Common myeloid progenitor, CD34-positive (primary cell): Measurements from ENCODE around the gene NELFB.
"Not testable (repeated sequence)": the region's sequence is repeated elsewhere in the genome, so short reads cannot be mapped to it uniquely, and the experiment has no call there.

Source experiments
- CTCF ChIA-PET: fragments of 350-600 bp; sonication (Branson Sonifier 250); formaldehyde crosslinking; loops from one replicate; lab custom pipeline; 2021; ENCODE audit warnings: antibody characterized with exemption; lab: Charles Lee
- POLR2A ChIA-PET: fragments of 350-600 bp; sonication (Branson Sonifier 250); formaldehyde crosslinking; loops from one replicate; lab custom pipeline; 2021; ENCODE audit warnings: antibody characterized with exemption; lab: Charles Lee
- DNase-seq, 3 donors: peaks; one replicate each; pipeline versions ENCODE4 v3.0.0 to v3.0.0-alpha.2; 2013
- H3K27ac ChIP-seq, 2 experiments: 1 replicate in 1 of 2; 2 replicates in 1 of 2; pipeline ENCODE4 v1.7.0; 2013; ENCODE audit warnings: inconsistent platforms in 2 of 2, low read length in 2 of 2, mild to moderate bottlenecking in 2 of 2, low read depth in 1 of 2, moderate library complexity in 1 of 2; ENCODE audit not compliant: severe bottlenecking in 2 of 2, insufficient read depth in 1 of 2, poor library complexity in 1 of 2
- H3K27me3 ChIP-seq, 5 experiments: replicated peaks in 2 of 5; 1 replicate in 3 of 5; 2 replicates in 2 of 5; pipeline versions ENCODE4 v1.6.1 to v1.7.0; 2013; ENCODE audit warnings: low read length in 4 of 5, mild to moderate bottlenecking in 2 of 5, moderate library complexity in 2 of 5, inconsistent platforms in 1 of 5; ENCODE audit not compliant: insufficient read depth in 5 of 5, control insufficient read depth in 4 of 5
- H3K36me3 ChIP-seq, 4 experiments: 1 replicate in 2 of 4; 2 replicates in 2 of 4; pipeline versions ENCODE4 v1.6.1 to v1.7.0; 2013; ENCODE audit warnings: low read length in 3 of 4, control low read depth in 1 of 4, mild to moderate bottlenecking in 1 of 4; ENCODE audit not compliant: control insufficient read depth in 4 of 4, insufficient read depth in 4 of 4
- H3K4me1 ChIP-seq, 4 experiments: 1 replicate in 3 of 4; 2 replicates in 1 of 4; pipeline versions ENCODE4 v1.6.1 to v1.7.1; 2013; ENCODE audit warnings: low read length in 3 of 4, mild to moderate bottlenecking in 3 of 4, control low read depth in 1 of 4, inconsistent platforms in 1 of 4, moderate library complexity in 1 of 4; ENCODE audit not compliant: control insufficient read depth in 4 of 4, insufficient read depth in 4 of 4; ENCODE audit errors: control extremely low read depth in 1 of 4
- H3K4me3 ChIP-seq, 7 experiments: 1 replicate in 4 of 7; 2 replicates in 3 of 7; pipeline versions ENCODE4 v1.5.1 to v1.7.0; 2013; ENCODE audit warnings: mild to moderate bottlenecking in 7 of 7, low read length in 6 of 7, moderate library complexity in 6 of 7, inconsistent platforms in 2 of 7, low read depth in 2 of 7, control low read depth in 1 of 7; ENCODE audit not compliant: insufficient read depth in 4 of 7, control insufficient read depth in 1 of 7; ENCODE audit errors: extremely low read depth in 1 of 7
- H3K9me3 ChIP-seq, 5 experiments: 1 replicate in 4 of 5; 2 replicates in 1 of 5; pipeline versions ENCODE4 v1.6.1 to v1.7.1; 2013; ENCODE audit warnings: low read length in 4 of 5, mild to moderate bottlenecking in 2 of 5, inconsistent platforms in 1 of 5, low read depth in 1 of 5, moderate library complexity in 1 of 5; ENCODE audit not compliant: control insufficient read depth in 4 of 5, insufficient read depth in 2 of 5; ENCODE audit errors: control extremely low read depth in 1 of 5
- WGBS: methylation state at CpG from one replicate; pipeline ENCODE4 v1.1.5; 2013; ENCODE audit not compliant: insufficient coverage; 5-methylcytosine and 5-hydroxymethylcytosine counted together

The NELFB gene

DNA sequence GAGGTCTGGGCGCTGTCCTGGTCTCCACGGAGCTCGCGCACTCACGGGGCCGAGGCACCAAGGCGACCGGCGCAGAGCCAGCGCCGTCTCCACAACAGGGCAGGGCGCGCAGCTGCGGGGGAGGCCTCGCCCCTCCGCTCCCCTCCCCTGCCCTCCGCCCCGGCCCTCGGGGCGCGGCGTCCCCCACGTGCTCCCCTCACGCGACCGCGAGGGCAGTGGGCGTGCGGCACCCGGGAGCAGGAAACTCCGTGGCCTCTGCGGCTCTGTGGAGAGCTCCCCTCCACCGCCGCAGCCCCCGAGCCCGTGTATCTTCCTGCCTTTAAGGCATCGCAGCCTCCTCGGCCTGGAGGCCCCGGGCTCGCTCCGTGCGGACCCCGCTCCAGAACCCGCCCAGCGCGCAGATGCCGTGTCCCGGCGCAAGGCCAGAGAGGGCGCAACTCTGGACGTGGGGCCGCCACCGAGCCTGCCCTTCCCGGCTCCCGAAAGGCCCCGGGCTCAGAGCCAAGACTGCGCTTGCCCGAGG is 14.7 kb upstream of the NELFB start:
- CTCF ChIA-PET: interaction anchor here (0.8 to 1.6 kb wide), 9 partner anchors 10 to 64 kb away, joined by 3 to 5 read pairs (median 3); no protein-coding TSS in a partner anchor

DNA sequence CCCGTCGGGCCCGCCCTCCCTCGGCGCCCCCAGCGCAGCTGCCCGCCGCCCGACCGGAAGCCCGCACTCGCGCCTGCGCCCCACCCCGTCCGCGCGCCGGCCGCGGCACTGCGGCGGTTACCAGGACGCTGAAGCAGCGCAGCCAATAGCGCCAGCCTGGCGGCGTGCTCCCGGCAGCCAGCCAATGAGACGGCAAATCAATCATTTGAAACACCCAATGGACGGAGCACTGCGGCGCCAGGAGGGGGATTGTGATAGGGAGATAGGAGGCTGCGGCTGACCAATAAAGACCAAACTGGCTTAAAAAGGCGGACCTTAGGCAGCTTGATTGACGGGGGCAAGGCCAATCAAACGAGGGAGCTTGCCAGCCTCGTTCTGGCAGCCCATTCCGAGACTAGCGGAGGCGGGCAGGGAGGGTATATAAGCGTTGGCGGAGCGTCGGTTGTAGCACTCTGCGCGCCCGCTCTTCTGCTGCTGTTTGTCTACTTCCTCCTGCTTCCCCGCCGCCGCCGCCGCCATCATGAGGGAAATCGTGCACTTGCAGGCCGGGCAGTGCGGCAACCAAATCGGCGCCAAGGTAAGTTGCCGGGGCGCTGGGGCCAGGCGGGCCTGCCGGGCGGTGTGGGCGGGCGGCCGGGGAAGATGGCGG is 14.2 kb upstream of the NELFB start, which contains the start of gene TUBB4B:
Gene TUBB4B, plus strand, starts transcription at position 447 of the 649 bp plus-strand sequence. Its CDS starts 74 bp downstream, at position 521.
- peak; percentile 100 for DNase-seq
- H3K27ac ChIP-seq: peak within 1 kb of the TSS; percentile 33 to 83
- CTCF ChIA-PET: interaction anchor here (0.8 to 1.6 kb wide), 9 partner anchors 9 to 64 kb away, joined by 3 to 5 read pairs (median 3); no protein-coding TSS in a partner anchor
- POLR2A ChIA-PET: interaction anchor here (0.6 to 2.7 kb wide), 10 partner anchors 12 to 458 kb away, joined by 3 to 16 read pairs (median 4); partner anchors contain the start of genes CYSRT1, NELFB, RNF208 and TPRN
- H3K4me3 ChIP-seq: peak within 1 kb of the TSS; percentile 56 to 87 (median 78)
- peaks cover 0 to 24% (median 17%) of the 10 kb centered on the region in 4 experiments for H3K36me3 ChIP-seq
- no peaks in the 10 kb centered on the region for H3K9me3 ChIP-seq
- peaks cover 3 to 65% (median 53%) of the 10 kb centered on the region in 4 experiments for H3K4me1 ChIP-seq
- WGBS: 0% methylated on average over 59 of the region's 67 CpGs
- no peaks in the 10 kb centered on the region for H3K27me3 ChIP-seq

More for the DNA sequence above, 14.7 kb upstream of the NELFB start:
- DNase-seq: peak; percentile 82 to 93 (median 89)
- peaks cover 3 to 71% (median 59%) of the 10 kb centered on the region in 4 experiments for H3K4me1 ChIP-seq
- POLR2A ChIA-PET: interaction anchor here (0.6 to 2.7 kb wide), 11 partner anchors 12 to 458 kb away, joined by 3 to 16 read pairs (median 4); partner anchors contain the start of genes CYSRT1, EXD3, NELFB and NOXA1
- no peaks in the 10 kb centered on the region for H3K9me3 ChIP-seq
- no peaks in the 10 kb centered on the region for H3K27me3 ChIP-seq
- H3K4me3 ChIP-seq: peak overlapping the region; percentile 46 to 84 (median 71)
- WGBS: 0% methylated on average over 35 of the region's 58 CpGs
- peak overlapping the region; percentile 33 to 82 for H3K27ac ChIP-seq
- H3K36me3 ChIP-seq: peaks cover 0 to 24% (median 17%) of the 10 kb centered on the region in 4 experiments

DNA sequence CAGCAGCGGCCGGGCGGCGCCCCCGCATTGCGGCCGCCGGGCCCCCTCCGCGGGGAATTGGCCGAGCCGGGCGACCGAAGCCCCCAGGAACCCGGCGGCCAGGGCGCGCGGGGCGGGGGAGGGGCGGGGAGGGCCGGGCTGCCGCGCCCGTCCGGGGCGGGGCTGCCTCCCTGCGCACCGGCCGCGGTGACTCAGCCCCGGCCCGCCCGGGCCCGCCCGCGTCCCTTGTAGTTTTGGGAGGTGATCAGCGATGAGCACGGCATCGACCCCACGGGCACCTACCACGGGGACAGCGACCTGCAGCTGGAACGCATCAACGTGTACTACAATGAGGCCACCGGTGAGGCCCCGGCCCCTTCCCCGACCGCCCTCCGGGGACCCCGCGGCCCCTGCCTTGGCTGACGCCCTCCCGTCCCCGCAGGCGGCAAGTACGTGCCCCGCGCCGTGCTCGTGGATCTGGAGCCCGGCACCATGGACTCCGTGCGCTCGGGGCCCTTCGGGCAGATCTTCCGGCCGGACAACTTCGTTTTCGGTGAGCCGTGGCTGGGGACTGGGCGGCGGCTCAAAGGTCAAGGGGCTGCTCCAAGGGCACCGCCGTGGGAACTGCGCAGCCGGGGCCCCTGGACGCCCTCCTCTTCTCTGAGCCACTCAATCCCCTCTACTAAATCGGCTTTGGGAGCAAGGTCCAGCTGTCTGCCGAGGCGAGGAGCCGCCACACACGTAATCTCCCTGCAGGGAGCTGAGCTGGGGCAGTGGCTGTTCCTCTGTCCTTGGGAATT is 13.4 kb upstream of the NELFB start:
- CTCF ChIA-PET: interaction anchor here (0.9 to 1.6 kb wide), 6 partner anchors 12 to 51 kb away, joined by 3 to 8 read pairs (median 4); partner anchors contain the start of gene NELFB
- peak; percentile 45 to 62 (median 50) for DNase-seq
- peaks cover 3 to 58% (median 47%) of the 10 kb centered on the region in 4 experiments for H3K4me1 ChIP-seq
- POLR2A ChIA-PET: interaction anchor here (1.1 to 2.7 kb wide), 3 partner anchors 13 to 15 kb away, joined by 4 to 14 read pairs (median 6); partner anchors contain the start of gene NELFB
- H3K27me3 ChIP-seq: no peaks in the 10 kb centered on the region
- peaks cover 0 to 24% (median 17%) of the 10 kb centered on the region in 4 experiments for H3K36me3 ChIP-seq
- peak overlapping the region; percentile 56 to 87 (median 78) for H3K4me3 ChIP-seq
- WGBS: 6% methylated on average over 73 of the region's 83 CpGs
- H3K9me3 ChIP-seq: no peaks in the 10 kb centered on the region
- peak overlapping the region; percentile 33 to 83 for H3K27ac ChIP-seq

DNA sequence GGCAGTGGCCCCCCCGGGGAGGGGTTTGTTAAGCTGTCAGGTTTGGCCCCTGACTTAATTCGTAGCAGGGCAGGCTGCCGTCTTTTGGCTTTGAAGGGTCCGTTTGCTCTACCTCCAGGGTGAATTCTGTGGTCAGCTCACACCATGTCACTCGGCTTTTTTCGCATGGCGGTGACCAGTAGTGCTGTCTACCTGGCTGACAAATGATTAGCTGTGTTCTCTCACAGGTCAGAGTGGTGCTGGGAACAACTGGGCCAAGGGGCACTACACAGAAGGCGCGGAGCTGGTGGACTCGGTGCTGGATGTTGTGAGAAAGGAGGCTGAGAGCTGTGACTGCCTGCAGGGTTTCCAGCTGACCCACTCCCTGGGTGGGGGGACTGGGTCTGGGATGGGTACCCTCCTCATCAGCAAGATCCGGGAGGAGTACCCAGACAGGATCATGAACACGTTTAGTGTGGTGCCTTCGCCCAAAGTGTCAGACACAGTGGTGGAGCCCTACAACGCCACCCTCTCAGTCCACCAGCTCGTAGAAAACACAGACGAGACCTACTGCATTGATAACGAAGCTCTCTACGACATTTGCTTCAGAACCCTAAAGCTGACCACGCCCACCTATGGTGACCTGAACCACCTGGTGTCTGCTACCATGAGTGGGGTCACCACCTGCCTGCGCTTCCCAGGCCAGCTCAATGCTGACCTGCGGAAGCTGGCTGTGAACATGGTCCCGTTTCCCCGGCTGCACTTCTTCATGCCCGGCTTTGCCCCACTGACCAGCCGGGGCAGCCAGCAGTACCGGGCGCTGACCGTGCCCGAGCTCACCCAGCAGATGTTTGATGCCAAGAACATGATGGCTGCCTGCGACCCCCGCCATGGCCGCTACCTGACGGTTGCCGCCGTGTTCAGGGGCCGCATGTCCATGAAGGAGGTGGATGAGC is 12.6 kb upstream of the NELFB start:
- Histone ChIP-seq H3K36me3 (peaks cover 0 to 24% (median 17%) of the 10 kb centered on the region in 4 experiments), H3K4me3 (peak overlapping the region; percentile 56 to 87 (median 78)), H3K9me3 (no peaks in the 10 kb centered on the region), H3K4me1 (peaks cover 3 to 49% (median 39%) of the 10 kb centered on the region in 4 experiments), H3K27me3 (no peaks in the 10 kb centered on the region), H3K27ac (peak overlapping the region; percentile 33 to 83)
- ChIA-PET POLR2A (interaction anchor here (1.4 kb wide), 1 partner anchor 13 kb away, joined by 6 read pairs; the partner anchor contains the start of gene NELFB), CTCF (interaction anchor here (0.8 to 1.6 kb wide), 5 partner anchors 12 to 54 kb away, joined by 3 to 8 read pairs (median 4); partner anchors contain the start of genes ANAPC2, NELFB and SSNA1)
- no peak for DNase-seq
- 91% methylated on average over 30 of the region's 36 CpGs for WGBS

DNA sequence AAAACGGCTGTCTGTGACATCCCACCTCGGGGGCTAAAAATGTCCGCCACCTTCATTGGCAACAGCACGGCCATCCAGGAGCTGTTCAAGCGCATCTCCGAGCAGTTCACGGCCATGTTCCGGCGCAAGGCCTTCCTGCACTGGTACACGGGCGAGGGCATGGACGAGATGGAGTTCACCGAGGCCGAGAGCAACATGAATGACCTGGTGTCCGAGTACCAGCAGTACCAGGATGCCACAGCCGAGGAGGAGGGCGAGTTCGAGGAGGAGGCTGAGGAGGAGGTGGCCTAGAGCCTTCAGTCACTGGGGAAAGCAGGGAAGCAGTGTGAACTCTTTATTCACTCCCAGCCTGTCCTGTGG is 11.9 kb upstream of the NELFB start:
- not testable (repeated sequence) for H3K4me3 ChIP-seq
- H3K4me1 ChIP-seq: peaks cover 3 to 42% (median 37%) of the 10 kb centered on the region in 4 experiments
- CTCF ChIA-PET: interaction anchor here (1.4 to 1.6 kb wide), 3 partner anchors 11 to 55 kb away, joined by 3 to 8 read pairs (median 4); partner anchors contain the start of genes ANAPC2, NELFB and SSNA1

More for the DNA sequence above, 11.9 kb upstream of the NELFB start:
- peaks cover 0 to 24% (median 17%) of the 10 kb centered on the region in 4 experiments for H3K36me3 ChIP-seq
- not testable (repeated sequence) for H3K9me3 ChIP-seq, H3K27me3 ChIP-seq, DNase-seq, H3K27ac ChIP-seq
- 98% methylated on average over 7 of the region's 18 CpGs for WGBS
- POLR2A ChIA-PET: interaction anchor here (1.4 kb wide), 1 partner anchor 12 kb away, joined by 6 read pairs; the partner anchor contains the start of gene NELFB
